HG03521 (cell line): ENCODE measurements around the gene TUBGCP5.
A peak's percentile ranks its signal among the peaks of the same experiment; 100 is the strongest.
"Not testable (repeated sequence)": the region's sequence is repeated elsewhere in the genome, so short reads cannot be mapped to it uniquely, and the experiment has no call there.

Experiments
- ATAC-seq: cut with Tn5 transposase; IDR thresholded peaks from one replicate; pipeline ENCODE4 v1.9.1; 2021; ENCODE audit warnings: mild to moderate bottlenecking, moderate library complexity; ENCODE audit not compliant: unreplicated experiment

TUBGCP5 gene

DNA sequence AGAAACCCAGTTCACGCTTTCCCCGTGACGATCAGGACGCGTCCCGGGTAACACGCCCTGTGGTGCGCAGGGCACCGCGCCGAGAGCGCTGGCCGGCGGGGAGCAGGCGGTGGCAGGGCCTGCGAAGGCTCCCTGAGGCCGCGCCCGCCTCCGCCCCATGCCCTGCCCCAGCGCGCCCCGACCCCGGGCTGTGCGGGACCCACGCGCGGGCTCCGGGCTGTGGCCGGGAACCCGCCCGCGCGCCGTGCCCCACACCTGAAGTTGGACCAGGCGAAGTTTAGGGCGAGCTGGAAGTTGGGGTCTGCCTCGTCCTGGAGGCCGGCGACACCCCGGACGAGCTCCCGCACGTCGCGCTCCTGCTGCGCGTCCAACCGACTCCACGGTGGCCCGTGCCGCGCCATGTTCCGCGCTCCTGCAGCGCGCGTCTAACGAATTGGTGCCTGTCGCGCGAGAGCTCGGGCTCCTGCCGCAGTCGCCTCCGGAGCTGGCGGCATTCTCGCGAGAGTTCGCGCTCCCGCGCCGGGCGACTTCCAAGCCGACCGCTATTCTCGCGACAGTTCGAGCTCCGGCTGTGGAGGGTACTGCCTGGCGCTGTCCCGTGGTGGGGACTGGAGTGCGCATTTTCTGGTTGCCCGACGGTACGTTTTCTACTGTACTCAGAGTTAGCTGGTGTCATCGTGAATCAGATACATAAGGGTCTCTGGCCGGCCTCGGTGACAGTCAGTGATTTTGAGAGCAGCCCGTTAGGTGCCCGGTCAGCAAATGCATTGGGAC is at the start of gene TUBGCP5:
TSS of gene TUBGCP5 (minus strand) at position 427 of the 774 bp plus-strand sequence. CDS start at position 401, 26 bp downstream.
- peak; percentile 93 for ATAC-seq

DNA sequence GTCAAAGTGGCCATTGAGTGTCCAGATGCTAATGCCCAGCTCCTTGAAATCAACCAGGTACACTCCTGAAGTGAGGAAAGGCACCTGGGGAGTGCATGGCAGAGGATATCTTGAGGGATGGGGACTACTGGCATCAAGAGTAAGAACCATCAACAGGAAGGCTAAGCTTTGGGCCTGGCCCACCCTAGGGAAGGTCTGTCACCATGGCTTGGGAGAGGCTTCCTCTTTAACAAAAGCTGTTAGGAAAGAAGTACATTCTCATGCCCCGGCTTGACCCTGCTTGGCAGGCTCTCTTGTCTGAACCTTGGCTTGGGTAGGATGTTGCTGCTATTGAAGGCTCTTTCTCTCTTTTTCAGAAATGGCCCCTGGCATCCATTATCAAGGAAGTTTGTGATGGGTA is 43.7 kb upstream of the TUBGCP5 start:
- no peak for ATAC-seq

DNA sequence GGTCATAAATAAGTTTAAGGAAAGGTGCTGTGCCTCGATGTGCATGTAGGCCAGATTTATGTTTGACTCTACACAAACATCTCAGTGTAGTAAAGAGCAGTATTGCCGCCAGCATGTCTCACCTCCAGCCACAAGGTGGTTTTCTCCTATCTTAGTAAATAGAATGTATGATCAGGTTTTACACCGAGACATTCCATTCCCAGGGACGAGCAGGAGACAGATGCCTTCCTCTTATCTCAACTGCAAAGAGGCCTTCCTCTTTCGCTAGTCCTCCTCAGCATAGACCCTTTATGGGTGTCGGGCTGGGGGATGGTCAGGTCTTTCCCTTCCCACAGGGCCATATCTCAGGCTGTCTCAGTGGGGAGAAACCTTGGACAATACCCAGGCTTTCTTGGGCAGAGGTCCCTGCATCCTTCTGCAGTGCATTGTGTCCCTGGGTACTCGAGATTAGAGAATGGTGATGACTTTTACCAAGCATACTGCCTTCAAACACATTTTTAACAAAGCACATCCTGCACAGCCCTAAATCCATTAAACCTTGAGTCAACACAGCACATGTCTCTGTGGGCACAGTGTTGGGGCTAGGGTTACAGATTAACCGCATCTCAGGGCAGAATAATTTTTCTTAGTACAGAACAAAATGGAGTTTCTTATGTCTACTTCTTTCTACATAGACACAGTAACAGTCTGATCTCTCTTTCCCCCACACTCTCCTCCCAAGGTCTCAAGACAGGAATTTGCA is 42.8 kb upstream of the TUBGCP5 start:
- ATAC-seq = not testable (repeated sequence)

GRCh38 chr15:23081271-23081670 is 41.9 kb upstream of the TUBGCP5 start:
- no peak for ATAC-seq

DNA sequence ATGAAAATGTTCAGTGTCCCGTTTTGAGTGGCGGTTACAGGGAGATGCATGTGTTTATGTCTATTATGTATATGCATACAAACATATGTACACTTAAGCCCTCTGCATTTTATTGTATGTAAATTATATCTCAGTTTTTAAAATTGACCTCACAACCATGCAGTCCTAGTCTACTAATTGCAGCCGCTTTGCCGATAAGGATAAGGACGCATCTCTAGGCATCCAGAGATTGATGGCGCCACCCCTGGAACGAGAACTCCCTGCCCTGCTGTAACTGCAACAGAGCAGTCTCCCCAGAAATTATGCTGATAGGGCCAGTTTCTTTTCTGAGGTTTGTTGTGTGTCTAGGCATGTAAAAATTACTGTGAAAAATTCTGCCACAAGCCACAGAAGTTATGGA is 40.4 kb upstream of the TUBGCP5 start:
- no peak for ATAC-seq

GRCh38 chr15:23075927-23076326 is 36.6 kb upstream of the TUBGCP5 start:
- no peak for ATAC-seq

- no peak for ATAC-seq
Observed at GRCh38 chr15:23074684-23075083, 35.3 kb upstream of the TUBGCP5 start.

GRCh38 chr15:23073890-23074646 is 34.7 kb upstream of the TUBGCP5 start:
- ATAC-seq = no peak

DNA sequence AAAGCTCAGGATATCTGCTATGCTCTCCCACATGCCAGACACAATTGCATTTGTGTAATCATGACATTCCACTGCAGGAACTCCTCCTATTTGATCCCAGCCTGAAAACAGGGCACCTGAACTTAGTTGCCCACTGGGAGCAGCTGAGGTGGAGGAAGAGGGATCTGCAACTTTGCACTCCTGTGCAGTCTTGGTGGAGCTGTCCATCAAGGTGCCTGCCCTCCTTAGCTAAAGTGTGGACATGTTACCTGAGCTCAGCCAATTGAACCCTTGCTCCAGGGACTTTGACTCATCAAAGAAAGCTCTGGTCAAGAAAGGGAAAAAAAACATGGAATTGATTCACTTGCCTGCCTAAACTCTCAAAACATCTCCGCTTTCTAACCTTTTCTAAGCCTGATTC is 33.3 kb upstream of the TUBGCP5 start:
- no peak for ATAC-seq

DNA sequence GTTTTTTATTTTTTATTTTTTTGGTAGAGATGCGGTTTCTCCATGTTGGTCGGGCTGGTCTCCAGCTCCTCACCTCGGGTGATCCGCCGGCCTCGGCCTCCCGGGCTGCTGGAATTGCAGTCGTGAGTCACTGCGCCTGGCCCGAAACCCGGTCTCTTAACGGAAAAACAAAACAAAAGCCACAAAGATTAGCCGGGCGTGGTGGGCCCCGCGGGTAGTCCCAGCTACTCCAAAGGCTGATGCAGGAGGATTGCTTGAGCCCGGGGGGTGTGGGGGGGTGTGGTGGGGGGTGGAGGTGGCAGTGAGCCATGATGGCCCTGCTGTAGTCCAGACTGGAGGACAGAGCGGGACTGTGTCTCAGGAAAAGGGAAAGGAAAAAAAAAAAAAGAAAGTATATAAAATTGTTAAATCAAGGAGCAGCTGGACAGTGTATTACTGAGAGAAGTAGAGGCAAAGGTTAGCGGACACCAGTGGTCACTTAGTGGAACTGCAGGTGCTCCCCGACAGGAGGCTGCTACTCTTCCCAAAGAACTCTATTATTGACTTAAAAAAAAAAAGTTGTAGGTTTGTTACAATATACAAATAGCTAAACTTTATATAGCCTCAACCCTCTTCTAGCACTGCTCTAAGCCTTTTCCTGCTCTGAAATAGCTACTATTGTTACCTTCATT is 30.3 kb upstream of the TUBGCP5 start:
- no peak for ATAC-seq

DNA sequence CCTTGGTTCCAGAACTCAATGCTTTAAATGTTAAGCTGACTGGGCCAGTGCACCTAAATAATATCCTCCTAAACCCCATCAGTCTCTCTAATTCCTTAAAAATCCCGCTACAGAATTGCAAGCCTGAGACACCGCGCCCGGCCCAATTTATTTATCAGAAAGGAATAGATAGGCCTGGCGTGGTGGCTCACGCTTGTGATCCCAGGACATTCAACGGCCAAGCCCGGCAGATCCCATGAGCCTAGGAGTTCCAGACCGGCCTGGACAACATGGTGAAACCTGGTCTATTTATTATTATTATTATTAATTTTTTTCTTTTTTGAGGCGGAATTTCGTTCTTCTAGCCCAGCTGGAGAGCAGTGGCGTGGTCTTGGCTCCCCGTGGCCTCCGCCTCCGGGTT is 28.0 kb upstream of the TUBGCP5 start:
- no peak for ATAC-seq

DNA sequence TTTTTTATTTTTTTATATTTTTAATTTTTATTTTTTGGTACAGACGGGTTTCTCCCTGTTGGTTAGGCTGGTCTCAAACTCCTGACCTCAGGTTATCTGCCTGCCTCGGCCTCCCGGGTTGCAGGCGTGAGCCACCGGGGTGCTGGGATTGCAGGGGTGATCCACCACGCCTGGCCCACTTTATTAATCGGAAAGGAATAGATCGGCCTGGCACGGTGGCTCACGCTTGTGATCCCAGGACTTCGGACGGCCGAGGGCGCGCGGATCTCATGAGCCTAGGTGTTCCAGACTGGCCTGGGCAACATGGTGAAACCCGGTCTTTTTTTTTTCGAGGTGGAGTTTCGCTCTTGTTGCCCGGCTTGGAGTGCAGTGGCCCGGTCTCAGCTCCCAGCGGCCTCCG is 26.5 kb upstream of the TUBGCP5 start:
- ATAC-seq = no peak

- no peak for ATAC-seq
Observed at GRCh38 chr15:23064156-23064555, 24.8 kb upstream of the TUBGCP5 start.

- ATAC-seq = no peak
Observed at GRCh38 chr15:23057707-23058106, 18.3 kb upstream of the TUBGCP5 start.

GRCh38 chr15:23055316-23055715 is 15.9 kb upstream of the TUBGCP5 start:
- ATAC-seq = no peak

DNA sequence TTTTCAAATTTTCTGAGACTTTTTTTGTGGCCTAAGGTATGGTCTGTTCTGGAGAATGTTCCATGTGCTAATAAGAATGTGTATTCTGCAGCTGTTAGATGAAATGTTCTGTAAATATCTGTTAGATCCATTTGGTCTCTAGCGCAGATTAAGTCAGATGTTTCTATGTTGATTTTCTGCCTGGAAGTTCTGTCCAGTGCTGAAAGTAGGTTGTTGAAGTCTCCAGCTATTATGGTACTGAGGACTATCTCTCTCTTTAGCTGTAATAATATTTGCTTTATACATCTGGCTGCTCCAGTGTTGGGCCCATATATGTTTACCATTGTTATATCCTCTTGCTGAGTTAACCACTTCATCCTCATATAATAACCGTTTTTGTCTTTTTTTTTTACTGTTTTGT is 13.2 kb upstream of the TUBGCP5 start:
- ATAC-seq = no peak

- ATAC-seq = no peak
Observed at GRCh38 chr15:23050708-23051107, 11.3 kb upstream of the TUBGCP5 start.

DNA sequence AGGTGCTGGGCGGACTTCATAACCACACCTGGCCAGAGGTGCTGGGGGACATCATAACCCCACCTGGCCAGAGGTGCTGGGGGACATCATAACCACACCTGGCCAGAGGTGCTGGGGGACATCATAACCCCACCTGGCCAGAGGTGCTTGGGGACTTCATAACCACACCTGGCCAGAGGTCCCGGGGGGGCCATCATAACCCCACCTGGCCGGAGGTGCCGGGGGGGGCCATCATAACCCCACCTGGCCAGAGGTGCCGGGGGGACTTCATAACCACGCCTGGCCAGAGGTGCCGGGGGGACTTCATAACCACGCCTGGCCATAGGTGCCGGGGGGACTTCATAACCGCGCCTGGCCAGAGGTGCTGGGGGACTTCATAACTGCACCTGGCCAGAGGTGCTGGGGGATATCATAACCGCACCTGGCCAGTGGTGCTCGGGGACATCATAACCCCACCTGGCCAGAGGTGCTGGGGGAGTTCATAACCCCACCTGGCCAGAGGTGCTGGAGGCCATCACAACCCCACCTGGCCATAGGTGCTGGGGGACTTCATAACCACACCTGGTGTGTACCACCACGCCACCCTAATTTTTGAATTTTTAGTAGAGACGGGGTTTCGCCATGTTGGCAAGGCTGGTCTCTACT is 10.7 kb upstream of the TUBGCP5 start:
- no peak for ATAC-seq

- ATAC-seq = not testable (repeated sequence)
Observed at GRCh38 chr15:23048572-23049282, 9.4 kb upstream of the TUBGCP5 start.

DNA sequence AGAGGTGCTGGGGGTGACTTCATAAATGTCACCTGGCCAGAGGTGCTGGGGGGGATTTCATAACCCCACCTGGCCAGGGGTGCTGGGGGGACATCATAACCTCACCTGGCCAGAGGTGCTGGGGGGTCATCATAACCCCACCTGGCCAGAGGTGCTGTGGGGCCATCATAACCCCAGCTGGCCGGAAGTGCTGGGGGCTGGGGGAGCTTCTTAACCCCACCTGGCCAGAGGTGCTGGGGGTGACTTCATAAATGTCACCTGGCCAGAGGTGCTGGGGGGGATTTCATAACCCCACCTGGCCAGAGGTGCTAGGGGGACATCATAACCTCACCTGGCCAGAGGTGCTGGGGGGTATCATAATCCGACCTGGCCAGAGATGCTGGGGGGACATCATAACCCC is 4.6 kb upstream of the TUBGCP5 start:
- not testable (repeated sequence) for ATAC-seq
